ENCODE results near the gene ULBP2.
"Not testable (repeated sequence)": the region's sequence is repeated elsewhere in the genome, so short reads cannot be mapped to it uniquely, and the experiment has no call there.

Gene ULBP2

DNA sequence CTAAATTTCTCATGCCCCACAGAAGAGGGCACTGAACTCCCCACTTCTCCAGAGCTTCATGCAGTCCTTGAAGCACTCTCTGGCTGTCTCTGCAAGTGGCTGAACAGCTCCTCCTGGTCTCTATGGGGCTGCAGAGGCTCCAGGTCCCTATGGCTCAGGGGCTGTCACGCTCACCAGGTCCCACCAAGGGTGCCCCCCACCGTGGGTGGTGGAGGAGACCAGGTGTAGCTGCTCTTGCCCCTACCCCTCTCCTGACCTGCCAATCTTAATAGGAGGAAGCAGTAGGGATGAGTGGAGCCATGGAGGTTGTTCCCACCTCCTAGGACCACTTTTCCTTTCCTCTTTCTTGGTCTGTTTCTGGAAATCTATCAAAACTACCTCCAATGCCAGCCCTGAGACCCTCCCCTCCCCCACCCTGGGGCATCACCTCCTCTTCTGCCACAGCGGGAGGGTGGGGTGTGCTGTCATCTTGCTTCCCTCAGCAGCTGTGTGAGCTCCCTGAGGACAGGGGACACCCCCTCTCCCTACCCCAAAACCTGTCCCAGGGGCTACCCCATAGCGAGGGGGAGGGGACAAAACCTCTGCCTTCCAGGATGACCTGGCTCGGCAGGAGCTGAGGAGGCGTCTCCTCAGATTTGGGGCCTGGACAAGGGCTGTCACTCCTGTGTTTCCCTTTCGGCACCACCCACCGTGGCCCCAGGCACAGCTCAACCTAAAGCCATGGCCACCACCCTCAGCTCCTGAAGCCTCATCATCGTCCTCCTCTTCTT is 31.9 kb upstream of the ULBP2 start:
- no peak for DNase-seq

DNA sequence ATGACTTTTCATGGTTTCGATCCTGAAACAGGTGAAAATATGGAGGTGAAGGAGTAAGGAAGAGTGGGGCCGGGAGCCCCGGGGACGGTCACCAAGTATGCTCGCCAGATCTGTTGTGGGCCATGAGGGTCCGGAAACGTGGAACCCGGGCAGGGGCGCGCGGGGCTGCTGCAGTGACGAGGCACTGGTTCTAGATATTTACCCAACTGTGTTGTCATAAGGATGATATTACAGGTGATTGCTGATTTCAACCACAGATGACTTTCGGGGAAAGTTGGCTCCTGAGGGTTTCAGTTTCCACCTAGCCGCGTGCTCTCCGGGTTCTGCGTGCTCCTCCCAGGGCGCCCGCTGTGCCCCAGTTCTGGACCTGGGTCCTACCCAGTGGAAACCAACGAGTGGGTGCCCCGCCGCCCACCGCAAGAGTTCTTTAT is 31.1 kb upstream of the ULBP2 start:
- no peak for DNase-seq

DNA sequence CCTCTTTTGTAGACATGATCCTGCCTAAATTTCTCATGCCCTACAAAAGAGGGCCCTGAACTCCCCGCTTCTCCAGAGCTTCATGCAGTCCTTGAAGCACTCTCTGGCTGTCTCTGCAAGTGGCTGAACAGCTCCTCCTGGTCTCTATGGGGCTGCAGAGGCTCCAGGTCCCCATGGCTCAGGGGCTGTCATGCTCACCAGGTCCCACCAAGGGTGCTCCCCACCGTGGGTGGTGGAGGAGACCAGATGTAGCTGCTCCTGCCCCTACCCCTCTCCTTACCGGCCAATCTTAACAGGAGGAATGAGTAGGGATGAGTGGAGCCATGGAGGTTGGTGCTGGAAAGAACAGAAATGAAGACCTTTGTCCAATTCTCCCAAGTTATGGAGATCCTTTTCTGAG is 29.1 kb upstream of the ULBP2 start:
- DNase-seq, result not testable (repeated sequence)

DNA sequence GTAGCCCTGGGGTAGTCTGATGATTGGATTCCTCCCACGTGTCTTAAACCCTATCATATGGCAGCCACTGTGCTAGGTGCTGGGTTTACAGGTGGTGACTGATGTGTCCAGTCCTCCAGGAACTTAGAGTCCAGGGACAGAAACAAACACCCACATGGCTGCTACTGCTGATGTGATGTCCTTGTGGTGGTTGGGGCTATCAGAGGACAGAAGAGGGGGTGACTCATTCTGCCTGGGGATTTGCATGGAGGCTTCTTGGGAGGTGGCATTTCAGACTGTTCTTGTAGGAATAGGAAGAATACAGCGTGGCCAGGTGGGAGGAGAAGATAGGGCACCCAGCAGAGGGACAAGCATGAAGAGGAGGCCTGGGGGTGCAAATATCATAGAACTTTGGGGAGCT is 28.7 kb upstream of the ULBP2 start:
- peak in 1 of 3 donors; percentile 28 for DNase-seq

DNA sequence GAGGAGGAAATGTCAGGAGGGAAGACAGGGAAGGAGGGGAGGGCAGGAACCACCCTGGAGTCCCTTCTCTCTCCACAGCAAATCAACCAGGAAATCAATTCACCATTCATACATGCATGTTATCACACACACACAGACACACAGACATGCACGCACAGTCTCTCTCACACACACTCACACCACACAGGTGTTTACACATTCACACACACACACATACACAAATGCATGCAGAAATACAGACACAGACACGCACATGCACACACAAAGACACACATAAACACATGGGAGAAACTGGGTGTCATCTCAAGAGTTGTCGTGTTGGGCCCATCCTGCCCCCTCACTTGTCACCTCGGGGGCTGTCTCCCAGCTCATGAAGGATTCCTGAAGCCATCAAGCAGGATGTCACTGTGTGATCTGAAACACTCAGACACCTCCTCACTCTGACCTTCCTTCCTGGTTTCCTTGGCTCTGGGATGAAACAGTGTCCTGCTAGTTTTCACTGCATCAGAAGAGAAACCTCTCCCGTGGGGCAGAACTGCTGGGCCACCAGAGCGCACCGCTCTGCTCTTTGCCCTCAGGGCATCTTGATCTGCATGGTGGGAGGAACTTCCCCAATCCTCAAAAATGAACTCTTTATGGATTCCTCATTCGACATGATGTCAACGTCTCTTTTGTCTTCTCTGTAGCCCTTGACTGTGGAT is 28.1 kb upstream of the ULBP2 start:
- no peak for DNase-seq

DNA sequence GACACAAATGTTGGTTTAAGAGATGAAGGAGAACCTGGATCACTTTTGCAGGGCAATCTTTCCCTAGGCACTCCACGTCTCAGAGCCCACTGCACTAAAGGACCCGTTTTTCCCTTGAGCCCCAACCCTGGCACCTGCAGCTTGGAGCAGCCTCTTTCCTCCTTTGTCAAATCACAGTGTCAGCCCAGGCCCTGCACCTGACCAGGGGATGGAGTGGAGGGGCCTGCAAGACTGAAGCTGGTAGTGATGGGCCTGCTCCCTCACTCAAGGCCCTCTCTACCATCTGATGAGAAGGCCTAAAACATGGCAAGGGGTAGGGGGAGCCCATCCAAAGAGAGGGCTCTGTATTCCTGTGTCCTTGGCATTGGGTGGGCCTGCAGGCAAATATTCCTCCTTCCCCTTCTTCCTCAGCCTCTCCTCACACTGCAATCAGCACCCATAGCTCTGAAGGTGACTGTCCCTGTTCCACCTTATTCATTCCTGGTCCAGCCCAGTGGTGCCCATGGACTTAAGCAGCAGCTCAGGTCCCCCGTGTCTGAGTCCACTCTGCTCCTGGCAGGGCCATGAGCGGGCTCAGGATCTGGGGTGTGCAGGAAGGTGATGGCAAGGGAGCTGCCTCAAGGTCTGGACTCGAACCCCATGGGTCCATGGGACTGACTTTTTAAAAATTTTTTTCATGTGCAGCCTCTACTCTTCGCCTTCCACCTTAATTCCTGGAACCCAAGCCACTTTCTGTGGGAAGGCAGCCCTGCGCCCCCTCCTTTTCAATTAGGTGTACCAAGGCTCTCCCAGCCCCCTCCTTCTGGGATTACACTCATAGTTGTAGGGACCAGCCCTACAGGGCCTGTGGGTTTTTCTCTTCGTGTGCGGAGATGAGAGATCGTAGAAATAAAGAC is 25.6 kb upstream of the ULBP2 start:
- DNase-seq, result no peak

DNA sequence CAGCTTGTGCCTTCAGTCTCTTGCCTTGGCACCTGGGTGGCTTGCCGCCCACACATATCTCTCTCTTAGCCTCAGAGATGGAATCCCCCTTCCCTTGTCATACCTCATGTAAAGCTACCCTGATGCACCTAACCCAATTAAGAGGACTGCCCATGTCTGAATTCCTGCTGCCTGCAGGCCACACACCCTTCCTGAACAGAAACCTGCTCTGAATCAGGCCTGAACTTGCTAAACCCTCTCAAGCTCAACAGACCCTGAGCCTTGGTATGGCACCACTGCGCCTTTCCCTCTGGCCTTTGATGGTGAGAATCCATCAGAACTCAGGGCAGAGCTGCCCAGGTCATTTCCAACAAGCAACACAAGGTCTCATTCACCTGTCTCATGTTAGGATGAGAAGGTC is 24.1 kb upstream of the ULBP2 start:
- no peak for DNase-seq

DNA sequence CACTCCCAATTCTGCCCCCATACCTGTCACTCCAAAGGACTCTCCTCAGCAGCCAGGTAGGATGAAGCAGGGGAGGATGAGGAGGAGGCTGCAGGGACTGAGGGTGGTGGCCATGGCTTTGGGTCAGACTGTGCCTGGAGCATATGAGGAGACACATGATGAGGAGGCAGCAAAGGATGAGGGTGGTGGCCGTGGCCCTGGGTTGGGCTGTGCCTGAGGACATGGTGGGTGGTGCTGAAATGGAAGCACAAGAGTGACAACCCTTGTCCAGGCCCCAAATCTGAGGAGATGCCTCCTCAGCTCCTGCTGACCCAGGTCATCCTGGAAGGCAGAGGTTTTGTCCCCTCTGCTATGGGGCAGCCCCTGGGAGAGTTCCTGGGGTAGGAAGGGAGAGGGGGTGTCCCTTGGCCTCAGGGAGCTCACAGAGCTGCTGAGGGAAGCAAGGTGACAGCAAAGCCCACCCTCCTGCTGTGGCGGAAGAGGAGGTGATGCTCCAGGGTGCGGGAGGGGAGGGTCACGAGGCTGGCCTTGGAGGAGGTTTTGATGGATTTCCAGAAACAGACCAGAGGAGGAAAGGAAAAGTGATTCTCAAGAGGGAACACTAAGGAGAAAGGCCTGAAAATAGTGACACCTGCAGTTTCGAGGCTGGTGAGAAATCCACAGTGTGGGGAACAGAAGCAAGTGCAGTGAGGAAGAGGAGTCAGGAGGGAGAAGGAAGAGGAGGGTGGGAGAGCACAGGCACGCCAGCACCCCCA is 23.5 kb upstream of the ULBP2 start:
- DNase-seq, result no peak

DNA sequence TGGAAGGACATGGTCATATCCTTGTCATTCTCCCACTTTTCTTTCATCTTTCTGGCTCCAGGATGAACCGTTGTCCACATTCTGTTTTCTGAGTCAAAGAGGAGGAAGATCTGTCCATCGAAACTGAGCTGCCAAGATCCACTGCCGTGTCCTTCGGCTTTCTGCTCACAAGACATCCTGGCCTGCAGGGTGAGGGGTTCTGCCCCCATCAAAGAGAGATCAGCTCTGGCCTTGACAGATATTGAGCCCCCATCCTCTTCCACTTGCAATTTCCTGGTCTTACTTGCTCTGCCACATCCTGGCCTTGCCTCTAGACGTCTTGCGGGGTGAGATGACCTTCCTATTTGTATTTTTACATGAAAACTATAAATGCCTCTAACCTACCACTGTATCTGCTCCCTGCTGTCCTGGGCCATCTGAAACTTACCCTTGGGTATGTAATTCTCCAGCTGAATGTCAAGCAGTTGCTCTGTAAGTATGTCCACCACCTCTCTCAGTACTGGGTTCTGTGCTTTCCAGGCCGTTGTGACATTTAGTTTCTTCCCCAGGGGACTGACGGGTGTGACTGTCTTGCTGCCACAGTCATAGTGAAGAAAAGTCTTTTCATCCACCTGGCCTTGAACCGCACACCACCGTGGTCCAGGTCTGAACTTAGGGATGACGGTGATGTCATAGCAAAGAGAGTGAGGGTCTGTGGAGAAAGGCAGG is 22.5 kb upstream of the ULBP2 start:
- not testable (repeated sequence) for DNase-seq

DNA sequence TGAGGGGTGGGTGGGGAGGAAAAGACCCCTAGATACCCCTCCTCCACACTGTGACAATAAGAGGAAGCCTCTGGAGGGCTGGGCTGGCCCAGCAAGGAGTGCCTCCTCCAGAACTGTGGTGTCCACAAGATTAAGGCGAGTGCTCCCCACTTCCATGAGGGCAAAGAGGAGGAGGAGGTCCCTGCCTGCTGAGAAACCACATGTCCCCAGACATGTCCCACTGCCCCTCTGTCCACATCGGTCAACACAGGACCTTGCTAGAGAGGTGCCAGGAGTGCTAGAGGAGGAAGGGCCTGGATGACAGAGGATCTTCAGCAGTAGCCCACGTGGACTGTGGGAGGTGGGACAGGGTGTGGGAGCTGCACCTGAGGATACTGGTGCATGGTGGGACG is 22.0 kb upstream of the ULBP2 start:
- DNase-seq, result no peak

DNA sequence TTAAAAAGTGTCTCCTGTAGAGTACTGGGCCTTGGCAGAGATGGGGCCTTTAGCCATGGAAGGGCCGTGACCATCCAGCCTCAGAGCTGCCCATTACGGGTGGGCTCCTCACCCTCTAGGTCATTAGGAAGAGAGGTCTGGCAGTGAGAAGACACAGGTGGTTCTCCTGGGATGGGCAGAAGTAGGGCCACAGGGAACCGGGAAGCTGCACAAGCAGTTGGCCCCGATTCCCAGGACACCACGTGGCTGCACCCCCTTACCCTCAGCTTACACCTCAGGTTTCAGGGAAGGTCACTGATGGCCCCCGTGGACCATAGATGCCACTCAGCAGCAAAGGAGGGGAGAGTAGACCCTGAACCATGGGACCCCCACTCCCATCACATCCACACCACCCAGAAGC is 20.5 kb upstream of the ULBP2 start:
- no peak for DNase-seq

DNA sequence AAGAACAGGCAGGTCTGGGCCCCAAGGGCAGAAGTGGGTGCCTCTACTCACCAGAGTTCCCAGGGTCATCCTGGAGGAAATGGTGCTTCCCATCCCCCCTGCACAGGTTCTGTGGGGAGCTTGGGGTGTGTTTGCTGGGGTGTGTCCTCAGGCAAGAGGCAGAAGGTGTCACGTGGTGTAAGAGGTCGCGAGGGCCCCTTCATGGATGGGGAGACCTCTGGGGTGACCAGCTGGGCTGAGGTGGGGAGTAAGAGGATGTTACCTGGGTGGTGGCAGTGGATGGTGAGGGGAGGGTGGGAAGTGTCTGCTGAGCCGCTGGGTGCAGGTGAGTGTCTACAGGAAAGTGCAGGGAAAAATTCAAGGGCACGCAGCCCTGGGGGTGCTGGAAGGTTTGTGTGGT is 19.7 kb upstream of the ULBP2 start:
- DNase-seq, result not testable (repeated sequence)

DNA sequence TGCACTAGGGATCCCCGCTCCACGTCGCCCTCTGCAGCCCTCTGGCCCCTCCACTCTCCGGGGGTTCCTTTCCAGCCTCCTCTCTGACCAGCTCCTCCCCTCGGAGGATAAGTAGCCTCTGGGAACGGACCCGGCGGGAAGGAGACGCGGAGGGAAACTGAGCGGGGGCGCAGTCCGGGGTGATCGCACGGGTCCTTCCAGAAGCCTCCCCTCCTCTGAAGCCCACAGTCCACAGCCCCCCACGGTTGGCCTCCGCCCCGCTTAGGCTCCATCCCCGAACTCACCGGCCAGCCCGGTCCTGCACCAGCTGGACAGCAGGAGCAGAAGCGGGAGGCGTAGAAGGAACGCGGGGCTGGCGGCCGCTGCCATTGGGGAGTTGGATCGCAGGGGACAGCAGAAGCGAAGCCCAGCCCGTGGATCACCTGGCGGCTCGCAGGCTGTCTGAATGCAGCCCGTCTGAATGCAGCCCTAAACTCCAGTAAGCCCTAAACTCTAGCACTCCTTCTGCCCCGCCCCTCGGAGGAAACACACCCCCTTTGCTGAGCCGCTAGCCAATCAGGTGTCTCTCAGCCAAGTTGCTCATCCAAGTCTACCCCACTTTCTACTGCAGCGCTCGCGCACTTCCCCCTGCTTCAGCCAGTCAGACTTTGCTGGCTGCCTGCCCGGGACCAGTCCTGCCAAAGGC is 19.0 kb upstream of the ULBP2 start, which contains the start of gene RAET1G:
Gene RAET1G (minus strand): TSS at position 480 of the 685 bp plus-strand sequence. CDS start 111 bp downstream, at position 369.
- DNase-seq, result peak; percentile 86 to 92 (median 89)

DNA sequence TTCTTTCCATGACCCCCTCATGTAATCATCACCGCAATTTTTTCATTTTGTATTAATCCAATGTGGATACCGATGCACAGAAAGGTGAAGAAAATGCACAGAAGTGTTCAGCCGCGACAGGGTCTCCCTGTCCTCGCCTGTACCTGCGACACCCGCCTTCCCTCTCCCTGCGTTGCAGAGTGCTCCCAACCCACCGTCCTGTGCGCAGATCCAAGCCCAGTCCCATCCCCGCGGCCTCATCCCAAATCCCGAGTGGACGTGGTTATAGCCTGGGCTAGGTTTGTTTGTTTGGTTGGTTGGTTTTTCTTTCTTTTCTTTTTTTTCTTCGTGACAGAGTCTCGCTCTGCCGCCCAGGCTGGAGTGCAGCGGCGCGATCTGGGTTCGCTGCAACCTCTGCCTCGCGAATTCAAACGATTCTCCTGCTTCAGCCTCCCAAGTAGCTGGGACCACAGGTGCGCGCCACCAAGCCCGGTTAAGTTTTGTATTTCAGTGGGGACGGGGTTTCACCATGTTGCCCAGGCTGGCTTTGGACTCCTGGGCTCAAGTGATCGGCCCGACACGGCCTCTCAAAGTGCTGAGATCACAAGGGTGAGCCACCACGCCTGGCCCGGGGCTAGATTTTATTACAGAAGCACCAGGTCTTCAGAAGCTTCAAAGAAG is 18.4 kb upstream of the ULBP2 start:
- no peak for DNase-seq

DNA sequence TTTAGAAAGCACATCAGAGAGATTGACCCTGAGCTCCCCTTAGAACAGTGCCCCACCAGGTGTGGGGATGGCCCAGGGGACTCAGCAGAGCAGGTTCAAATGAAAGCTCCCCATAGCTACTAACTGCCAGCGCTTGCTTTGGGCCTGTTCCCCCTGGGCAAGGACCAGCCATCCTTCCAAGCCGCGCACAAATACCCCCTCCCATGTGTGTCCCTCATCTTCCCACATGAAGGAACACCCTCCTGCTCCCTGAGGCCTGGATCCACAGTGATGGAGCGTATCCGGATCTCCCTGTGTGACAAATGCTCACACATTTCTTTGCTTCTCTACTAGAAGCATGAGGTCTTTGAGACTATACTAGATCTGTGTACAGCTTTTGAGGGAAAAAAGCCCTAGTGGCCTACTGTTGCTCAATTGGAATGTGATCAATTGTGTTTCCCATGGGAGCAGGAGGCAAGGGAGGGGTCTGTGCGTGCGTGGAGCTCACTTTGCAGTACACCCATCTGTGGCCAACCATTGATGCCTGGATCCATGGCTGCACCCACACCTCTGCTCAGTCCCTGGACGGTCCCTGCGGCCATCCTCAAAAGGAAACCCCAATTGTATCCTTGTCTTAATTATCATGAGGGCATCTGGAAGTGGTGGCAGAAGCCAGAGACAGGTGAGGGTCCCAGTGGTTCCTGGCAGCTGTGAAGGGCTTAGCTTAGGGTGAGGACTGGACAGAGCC is 17.4 kb upstream of the ULBP2 start:
- DNase-seq, result no peak

DNA sequence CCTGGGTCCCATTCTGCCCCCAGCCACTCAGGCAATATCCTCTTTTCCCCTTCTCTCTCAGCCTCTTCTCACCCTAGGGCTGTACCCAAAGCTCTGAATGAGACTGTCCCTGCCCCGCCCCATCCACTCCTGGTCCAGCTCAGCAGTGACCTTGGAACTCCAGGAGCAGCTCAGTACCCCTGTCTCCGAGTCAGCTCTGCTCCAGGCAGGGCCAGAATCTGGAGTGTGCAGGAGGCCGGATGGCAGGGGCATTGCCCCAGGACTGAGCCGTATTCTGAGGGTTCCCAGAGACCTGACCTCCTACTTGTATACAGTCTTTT is 16.9 kb upstream of the ULBP2 start:
- no peak for DNase-seq

DNA sequence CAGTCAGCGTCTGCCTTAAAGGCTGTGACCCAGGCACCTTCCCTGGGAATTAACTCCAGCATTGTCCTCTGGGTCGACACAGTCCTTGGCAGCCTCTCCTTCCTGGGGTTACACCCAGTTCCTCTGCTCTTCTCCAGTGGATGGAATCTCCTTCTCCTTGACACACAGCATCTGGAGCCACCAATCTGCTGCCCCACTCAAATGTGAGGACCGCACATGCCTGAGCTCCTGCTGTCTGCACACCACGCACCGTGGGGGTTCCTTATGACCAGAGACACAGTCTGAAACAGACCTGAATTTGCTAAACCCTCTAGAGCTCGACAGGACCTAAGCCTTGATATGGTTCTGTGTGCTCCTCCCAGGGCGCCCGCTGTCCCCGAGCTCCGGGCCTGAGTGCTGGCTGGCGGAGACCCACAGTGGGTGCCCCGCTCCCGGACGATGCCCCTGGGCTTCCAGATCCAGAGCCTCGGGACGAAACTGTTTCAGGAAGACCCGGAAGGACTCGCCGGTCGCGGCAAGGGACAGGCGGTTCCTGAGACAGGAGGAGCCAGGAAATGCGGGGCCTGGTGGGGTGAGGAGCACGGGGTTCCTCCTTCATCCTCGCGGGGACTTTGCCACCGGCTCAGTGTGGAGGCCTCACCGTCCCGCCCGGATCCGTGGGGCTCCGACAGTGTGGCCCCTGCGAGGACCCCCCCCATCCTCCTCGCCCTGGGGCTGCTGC is 16.4 kb upstream of the ULBP2 start:
- DNase-seq, result peak in 1 of 3 donors; percentile 41

DNA sequence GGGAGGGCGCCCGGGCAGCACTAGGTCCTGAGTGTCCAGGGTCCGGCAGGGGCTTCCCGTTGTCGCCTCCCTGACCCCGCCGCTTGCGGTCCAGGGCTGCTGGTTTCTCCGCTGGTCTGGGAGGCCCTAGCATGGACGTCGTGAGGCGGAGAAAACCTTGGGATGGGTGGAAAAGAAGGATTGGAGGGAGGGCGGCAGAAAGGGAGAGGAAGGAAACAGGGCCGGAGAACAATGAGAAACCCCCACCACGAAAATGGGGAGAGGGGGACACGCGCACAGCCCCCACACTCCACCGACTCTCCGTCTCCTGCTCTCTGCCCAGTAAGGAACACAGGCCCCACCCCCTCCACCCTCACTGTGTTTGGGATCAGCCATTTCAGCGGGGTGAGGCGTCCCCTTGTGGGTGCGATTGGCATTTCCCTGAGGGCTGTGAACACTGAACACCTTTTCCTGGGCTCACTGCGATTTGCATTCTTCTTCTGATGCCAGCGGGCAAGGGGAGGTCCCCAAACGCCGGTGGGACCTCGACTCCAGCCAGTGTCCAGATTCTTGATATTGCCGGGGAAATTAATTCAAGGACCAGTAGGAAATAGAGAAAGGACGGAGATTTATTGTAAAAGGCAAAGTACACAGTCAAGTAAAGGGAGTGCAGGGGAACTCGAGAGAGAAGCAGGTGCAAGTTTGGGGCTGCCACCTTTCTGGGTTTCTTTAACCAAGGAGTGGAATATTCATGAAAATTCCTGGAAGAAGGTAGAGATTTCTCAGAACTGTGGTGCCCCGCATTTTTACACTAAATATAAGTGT is 15.6 kb upstream of the ULBP2 start:
- DNase-seq, result peak; percentile 78 to 87 (median 86)

DNA sequence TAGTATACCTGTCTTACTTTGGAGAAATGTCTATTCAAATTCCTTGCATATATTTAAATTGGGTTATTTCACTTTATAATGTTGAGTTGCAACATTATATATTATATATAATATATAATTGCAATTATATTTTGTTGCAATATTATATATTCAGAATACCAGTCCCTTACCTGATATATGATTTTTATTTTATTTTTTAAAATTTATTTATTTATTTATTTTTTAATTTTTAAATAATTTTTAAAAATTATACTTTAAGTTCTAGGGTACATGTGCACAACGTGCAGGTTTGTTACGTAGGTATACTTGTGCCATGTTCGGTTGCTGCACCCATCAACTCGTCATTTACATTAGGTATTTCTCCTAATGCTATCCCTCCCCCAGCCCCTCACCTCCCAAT is 14.8 kb upstream of the ULBP2 start:
- not testable (repeated sequence) for DNase-seq

All from suppressor macrophage treated with lipopolysaccharide for 1 hour (primary cell).